SU-DHL-6 (cell line): ENCODE data around the gene TRABD.

Experiments
- CTCF ChIP-seq: fragments of 200-600 bp; sonication (generic); IDR thresholded peaks from one replicate; pipeline ENCODE4 v1.5.1; 2017; ENCODE audit warnings: antibody characterized with exemption, mild to moderate bottlenecking, low read length, moderate library complexity; ENCODE audit not compliant: insufficient read depth, poor library complexity, severe bottlenecking
- EZH2phosphoT487 ChIP-seq: fragments of 200-600 bp; sonication (generic), shearing (Covaris generic); conservative IDR thresholded peaks from 2 replicates; pipeline ENCODE4 v1.6.1; 2018; ENCODE audit warnings: mild to moderate bottlenecking, antibody characterized with exemption, low read length, moderate library complexity, mixed read lengths

DNA sequence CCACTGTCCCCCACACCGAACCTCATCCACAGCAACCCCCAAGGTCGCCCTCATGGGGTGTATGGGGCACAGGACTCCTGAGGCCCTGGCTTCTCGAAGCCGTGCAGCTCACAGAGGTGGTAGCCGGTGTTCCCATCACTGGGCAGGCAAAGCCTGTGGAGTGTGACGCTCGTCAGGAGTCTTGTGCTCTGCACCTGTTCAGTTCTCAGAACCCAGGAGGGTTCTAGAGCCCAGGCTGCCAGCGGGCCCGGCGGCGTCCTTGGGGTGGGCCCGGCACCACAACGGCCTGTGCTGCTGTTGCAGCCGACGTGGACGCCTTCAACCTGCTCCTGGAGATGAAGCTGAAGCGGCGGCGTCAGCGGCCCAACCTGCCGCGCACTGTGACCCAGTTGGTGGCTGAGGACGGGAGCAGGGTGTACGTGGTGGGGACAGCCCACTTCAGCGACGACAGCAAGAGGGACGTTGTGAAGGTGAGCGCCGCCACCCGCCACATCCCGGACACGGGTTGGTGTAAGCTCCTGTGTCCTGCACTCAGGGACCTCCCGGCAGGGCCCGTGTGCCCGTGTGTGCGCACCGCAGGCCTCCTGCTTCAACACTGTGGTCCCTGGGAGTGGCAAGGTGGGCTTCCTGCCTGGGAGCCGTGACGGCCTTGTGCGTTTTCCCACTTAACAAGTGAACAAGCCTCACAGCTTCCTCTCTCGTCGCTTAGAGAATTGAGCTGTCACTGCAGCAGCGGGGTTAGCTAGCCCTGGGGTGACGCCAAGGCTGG is 8.5 kb downstream of the TRABD start:
- TF ChIP-seq CTCF (no peak), EZH2phosphoT487 (no peak)
